ENCODE data around the gene PPL.
"Not testable (repeated sequence)": the region's sequence is repeated elsewhere in the genome, so short reads cannot be mapped to it uniquely, and the experiment has no call there.

PPL gene

GRCh38 chr16:4931381-4931780 is 5.6 kb downstream of the PPL start:
- H3K4me1 Mint-ChIP-seq (ENCODE audit: low read depth), result no peaks in the 10 kb centered on the region
- H3K27ac Mint-ChIP-seq, result no peak overlapping the region
- H3K4me3 Mint-ChIP-seq, result no peak overlapping the region
- peaks cover 6% of the 10 kb centered on the region for H3K36me3 Mint-ChIP-seq (ENCODE audit: low read depth)
- peaks cover 6% of the 10 kb centered on the region for H3K9me3 Mint-ChIP-seq
- H3K27me3 Mint-ChIP-seq, result peaks cover 7% of the 10 kb centered on the region

DNA sequence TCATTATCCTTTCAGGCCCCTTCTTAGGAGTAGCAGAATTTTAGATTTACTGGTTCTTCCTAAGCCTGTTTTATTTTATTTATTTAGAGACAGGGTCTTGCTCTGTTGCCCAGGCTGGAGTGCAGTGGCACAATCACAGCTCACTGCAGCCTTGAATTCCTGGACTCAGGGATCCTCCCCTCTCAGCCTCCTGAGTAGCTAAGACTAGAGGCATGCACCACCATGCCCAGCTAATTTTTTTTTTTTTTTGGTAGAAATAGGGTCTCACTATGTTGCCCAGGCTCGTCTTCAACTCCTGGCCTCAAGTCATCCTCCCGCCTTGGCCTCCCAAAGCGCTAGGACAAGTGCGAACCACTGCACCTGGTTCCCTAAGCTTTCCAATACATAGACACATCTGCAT is 7.3 kb downstream of the PPL start:
- H3K27me3 Mint-ChIP-seq; H3K9me3 Mint-ChIP-seq; H3K27ac Mint-ChIP-seq; H3K4me1 Mint-ChIP-seq (ENCODE audit: low read depth); H3K4me3 Mint-ChIP-seq; H3K36me3 Mint-ChIP-seq (ENCODE audit: low read depth): not testable (repeated sequence)

DNA sequence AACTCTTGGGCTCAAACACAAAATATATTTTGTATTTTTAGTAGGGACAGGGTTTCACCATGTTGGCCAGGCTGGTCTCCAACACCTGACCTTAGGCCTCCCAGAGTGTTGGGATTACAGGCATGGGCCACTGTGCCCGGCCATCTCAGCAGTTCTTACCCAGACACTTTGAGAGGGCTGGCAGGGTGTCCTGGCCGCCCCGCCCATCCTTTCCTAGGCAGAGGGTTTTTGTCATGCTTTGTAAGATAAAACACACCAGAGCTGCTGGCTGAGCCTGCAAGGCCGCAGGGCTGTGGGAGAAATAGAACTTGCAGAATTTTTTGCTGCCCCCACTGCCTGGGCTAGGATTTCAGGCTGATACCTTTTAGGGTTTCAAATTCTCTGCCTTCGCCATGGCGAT is 8.7 kb downstream of the PPL start:
- no peak overlapping the region for H3K27ac Mint-ChIP-seq
- no peaks in the 10 kb centered on the region for H3K4me1 Mint-ChIP-seq (ENCODE audit: low read depth)
- H3K27me3 Mint-ChIP-seq, result no peaks in the 10 kb centered on the region
- peaks cover 6% of the 10 kb centered on the region for H3K36me3 Mint-ChIP-seq (ENCODE audit: low read depth)
- no peak overlapping the region for H3K4me3 Mint-ChIP-seq
- peaks cover 6% of the 10 kb centered on the region for H3K9me3 Mint-ChIP-seq

DNA sequence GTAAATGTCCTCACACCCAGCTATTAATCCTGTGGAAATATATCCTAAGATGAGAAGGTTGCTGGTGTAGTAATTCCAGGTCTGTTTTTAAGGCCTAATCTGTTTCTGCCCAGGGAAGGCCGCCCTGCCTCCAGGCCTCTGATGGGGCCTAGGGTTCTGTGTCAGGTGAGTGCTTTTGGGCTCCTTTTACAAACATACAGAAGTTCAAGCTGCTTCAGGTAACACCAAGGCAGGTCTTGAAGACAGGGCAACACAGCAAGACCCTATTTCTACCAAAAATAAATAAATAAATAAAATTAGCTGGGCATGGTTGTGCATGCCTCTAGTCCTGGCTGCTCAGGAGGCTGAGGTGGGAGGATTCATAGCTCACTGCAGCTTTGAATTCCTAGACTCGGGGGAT is 9.3 kb downstream of the PPL start:
- Mint-ChIP-seq H3K27ac (no peak overlapping the region), H3K27me3 (no peaks in the 10 kb centered on the region), H3K4me3 (no peak overlapping the region), H3K36me3 (ENCODE audit: low read depth) (peaks cover 6% of the 10 kb centered on the region), H3K4me1 (ENCODE audit: low read depth) (no peaks in the 10 kb centered on the region), H3K9me3 (peaks cover 6% of the 10 kb centered on the region)

DNA sequence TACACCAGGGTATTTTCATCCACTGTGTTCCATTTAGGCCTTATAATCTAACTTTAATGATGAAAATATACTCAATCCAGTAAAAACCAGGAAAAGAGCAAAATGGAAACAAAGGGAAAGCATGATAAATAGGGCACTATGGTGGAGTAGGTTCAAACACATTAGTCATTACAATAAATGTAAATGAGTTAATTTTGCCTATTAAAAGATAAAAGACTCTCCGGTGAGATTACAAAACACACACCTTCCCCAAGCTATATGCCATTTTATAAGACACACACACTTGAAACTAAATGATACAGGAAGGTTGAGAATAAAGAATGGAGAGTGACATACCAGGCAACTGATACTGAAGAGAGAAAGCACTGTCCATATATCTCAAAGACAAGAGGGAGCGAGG is 10.0 kb downstream of the PPL start:
- no peaks in the 10 kb centered on the region for H3K27me3 Mint-ChIP-seq
- no peaks in the 10 kb centered on the region for H3K4me1 Mint-ChIP-seq (ENCODE audit: low read depth)
- H3K27ac Mint-ChIP-seq, result no peak overlapping the region
- H3K9me3 Mint-ChIP-seq, result peaks cover 6% of the 10 kb centered on the region
- H3K36me3 Mint-ChIP-seq (ENCODE audit: low read depth), result peaks cover 6% of the 10 kb centered on the region
- no peak overlapping the region for H3K4me3 Mint-ChIP-seq

GRCh38 chr16:4925791-4926190 is 11.2 kb downstream of the PPL start:
- Mint-ChIP-seq H3K4me3 (no peak overlapping the region), H3K36me3 (ENCODE audit: low read depth) (peaks cover 6% of the 10 kb centered on the region), H3K4me1 (ENCODE audit: low read depth) (no peaks in the 10 kb centered on the region)

GRCh38 chr16:4925293-4925607 is 11.7 kb downstream of the PPL start:
- no peak overlapping the region for H3K4me3 Mint-ChIP-seq
- H3K27ac Mint-ChIP-seq, result no peak overlapping the region
- H3K4me1 Mint-ChIP-seq (ENCODE audit: low read depth), result no peaks in the 10 kb centered on the region
- H3K36me3 Mint-ChIP-seq (ENCODE audit: low read depth), result peaks cover 6% of the 10 kb centered on the region
- no peaks in the 10 kb centered on the region for H3K27me3 Mint-ChIP-seq
- peaks cover 6% of the 10 kb centered on the region for H3K9me3 Mint-ChIP-seq

More at GRCh38 chr16:4925791-4926190, 11.2 kb downstream of the PPL start:
- Mint-ChIP-seq H3K27me3 (no peaks in the 10 kb centered on the region), H3K27ac (no peak overlapping the region), H3K9me3 (peaks cover 6% of the 10 kb centered on the region)

GRCh38 chr16:4924593-4925292 is 12.2 kb downstream of the PPL start:
- peaks cover 6% of the 10 kb centered on the region for H3K9me3 Mint-ChIP-seq
- no peaks in the 10 kb centered on the region for H3K4me1 Mint-ChIP-seq (ENCODE audit: low read depth)
- no peaks in the 10 kb centered on the region for H3K27me3 Mint-ChIP-seq
- H3K4me3 Mint-ChIP-seq, result no peak overlapping the region
- no peak overlapping the region for H3K27ac Mint-ChIP-seq
- H3K36me3 Mint-ChIP-seq (ENCODE audit: low read depth), result peaks cover 6% of the 10 kb centered on the region

DNA sequence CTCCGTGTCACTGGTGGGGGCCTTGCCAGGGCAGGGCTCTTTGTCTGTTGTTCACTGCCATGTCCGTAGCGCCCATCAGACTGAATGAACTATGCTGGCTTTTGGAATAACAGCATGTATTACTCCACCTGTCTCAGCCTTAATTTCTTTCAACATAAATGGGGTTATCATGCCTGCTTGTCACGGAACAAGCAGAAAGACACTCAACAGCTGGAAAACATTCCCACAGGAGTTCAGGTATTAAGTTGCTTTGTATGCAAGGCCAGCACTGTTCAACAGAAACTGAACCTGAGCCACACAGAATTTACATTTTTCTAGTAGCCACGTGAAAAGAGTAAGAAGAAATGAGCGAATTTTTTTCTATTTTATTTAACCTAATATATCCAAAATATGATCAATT is 13.1 kb downstream of the PPL start:
- Mint-ChIP-seq H3K9me3 (peaks cover 6% of the 10 kb centered on the region), H3K27me3 (no peaks in the 10 kb centered on the region), H3K4me3 (no peak overlapping the region), H3K27ac (no peak overlapping the region), H3K4me1 (ENCODE audit: low read depth) (no peaks in the 10 kb centered on the region), H3K36me3 (ENCODE audit: low read depth) (peaks cover 6% of the 10 kb centered on the region)

DNA sequence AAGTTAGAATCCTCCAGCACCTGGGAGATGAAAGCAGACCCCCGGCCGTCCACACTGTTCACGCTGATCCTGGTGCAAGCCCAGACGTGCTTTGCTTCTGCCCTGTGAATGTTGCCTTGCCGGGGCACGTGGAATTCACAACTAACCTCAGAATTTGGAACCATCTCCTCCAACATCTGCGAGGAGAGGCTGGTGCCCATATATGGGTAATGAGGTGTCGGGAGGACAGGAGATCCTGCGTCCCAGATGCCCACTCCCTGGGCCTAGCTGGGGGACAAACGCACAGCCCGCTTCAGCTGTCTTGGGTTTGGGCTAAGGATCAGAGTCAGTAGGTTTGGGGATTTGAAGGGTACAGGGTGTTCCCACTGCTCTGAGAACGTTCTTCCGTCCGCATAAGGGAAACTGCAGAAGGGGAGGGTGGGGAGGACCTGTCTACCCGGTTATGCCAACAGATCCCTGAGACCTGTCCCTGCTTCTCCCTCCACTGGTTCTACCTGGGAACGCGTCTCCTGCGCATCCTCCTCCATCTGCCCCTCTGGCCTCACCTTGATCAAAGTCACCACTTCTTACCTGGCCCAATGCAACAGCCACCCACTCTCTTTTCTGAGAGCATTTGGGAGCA is 14.1 kb downstream of the PPL start:
- Mint-ChIP-seq H3K4me3 (no peak overlapping the region), H3K27me3 (no peaks in the 10 kb centered on the region), H3K9me3 (peaks cover 6% of the 10 kb centered on the region), H3K36me3 (ENCODE audit: low read depth) (peaks cover 6% of the 10 kb centered on the region), H3K27ac (no peak overlapping the region), H3K4me1 (ENCODE audit: low read depth) (no peaks in the 10 kb centered on the region)

DNA sequence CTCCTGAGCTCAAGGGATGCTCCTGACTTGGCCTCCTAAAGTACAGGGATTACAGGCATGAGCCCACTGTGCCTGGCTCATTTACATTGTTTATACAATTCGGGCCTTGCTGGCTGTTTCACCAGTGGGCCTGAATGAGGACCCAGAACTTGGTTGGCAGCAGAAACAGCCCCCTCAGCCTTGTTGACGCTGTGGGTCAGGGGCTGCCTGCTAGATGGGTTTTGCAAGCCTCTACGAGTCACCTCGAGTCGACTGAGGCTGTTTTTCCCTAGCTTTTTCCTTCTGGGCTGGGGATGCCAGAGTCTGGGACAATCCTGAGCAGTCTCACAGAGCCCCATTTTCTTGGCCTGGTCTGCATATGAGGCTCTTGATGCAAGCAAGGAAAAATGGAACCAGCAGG is 16.1 kb downstream of the PPL start:
- no peaks in the 10 kb centered on the region for H3K4me1 Mint-ChIP-seq (ENCODE audit: low read depth)
- no peaks in the 10 kb centered on the region for H3K36me3 Mint-ChIP-seq (ENCODE audit: low read depth)
- H3K9me3 Mint-ChIP-seq, result no peaks in the 10 kb centered on the region
- no peak overlapping the region for H3K4me3 Mint-ChIP-seq
- H3K27ac Mint-ChIP-seq, result no peak overlapping the region
- no peaks in the 10 kb centered on the region for H3K27me3 Mint-ChIP-seq

DNA sequence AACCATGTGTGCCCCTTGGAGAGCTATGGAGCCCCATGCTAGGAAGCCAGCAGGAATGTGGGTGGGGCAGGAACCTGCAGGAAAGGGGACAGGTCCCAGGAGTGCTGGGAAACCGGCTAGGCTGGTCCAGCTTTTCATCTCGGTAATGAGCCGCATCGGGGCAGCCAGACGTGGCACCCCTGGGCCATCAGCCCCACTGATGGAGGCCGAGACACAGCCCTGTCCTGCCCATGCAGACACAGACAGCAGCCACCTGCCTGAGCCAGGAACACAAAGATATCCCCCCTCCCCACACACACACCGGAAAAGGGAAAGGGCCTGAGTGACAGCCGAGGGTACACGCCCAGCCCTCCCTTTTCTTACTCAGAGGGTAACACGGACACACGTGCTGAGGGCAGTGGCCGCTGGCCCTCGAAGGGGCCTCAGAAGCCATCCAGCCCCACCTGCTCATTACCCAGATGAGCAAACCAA is 18.1 kb downstream of the PPL start:
- H3K27ac Mint-ChIP-seq, result no peak overlapping the region
- no peaks in the 10 kb centered on the region for H3K4me1 Mint-ChIP-seq (ENCODE audit: low read depth)
- no peak overlapping the region for H3K4me3 Mint-ChIP-seq
- H3K27me3 Mint-ChIP-seq, result no peaks in the 10 kb centered on the region
- H3K36me3 Mint-ChIP-seq (ENCODE audit: low read depth), result no peaks in the 10 kb centered on the region
- H3K9me3 Mint-ChIP-seq, result no peaks in the 10 kb centered on the region

DNA sequence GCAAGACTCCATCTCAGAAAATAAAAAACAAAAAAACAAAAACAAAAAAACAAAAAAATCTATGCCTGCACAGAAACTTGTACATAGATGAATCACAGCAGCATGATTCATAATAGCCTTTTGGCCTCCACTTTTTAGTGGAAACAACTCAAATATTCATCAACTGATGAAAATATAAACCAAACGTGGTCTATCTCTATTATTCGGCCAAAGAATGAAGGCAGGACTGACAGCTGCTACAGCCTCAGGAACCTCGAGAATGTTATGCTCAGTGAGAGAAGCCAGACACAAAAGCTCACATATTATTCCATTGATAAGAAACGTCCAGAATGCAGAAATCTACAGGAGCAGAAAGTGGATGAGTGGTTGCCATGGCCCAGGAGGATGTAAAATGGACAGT is 19.8 kb downstream of the PPL start:
- no peaks in the 10 kb centered on the region for H3K4me1 Mint-ChIP-seq (ENCODE audit: low read depth)
- H3K9me3 Mint-ChIP-seq, result no peaks in the 10 kb centered on the region
- no peak overlapping the region for H3K4me3 Mint-ChIP-seq
- H3K27me3 Mint-ChIP-seq, result no peaks in the 10 kb centered on the region
- no peaks in the 10 kb centered on the region for H3K36me3 Mint-ChIP-seq (ENCODE audit: low read depth)
- no peak overlapping the region for H3K27ac Mint-ChIP-seq

DNA sequence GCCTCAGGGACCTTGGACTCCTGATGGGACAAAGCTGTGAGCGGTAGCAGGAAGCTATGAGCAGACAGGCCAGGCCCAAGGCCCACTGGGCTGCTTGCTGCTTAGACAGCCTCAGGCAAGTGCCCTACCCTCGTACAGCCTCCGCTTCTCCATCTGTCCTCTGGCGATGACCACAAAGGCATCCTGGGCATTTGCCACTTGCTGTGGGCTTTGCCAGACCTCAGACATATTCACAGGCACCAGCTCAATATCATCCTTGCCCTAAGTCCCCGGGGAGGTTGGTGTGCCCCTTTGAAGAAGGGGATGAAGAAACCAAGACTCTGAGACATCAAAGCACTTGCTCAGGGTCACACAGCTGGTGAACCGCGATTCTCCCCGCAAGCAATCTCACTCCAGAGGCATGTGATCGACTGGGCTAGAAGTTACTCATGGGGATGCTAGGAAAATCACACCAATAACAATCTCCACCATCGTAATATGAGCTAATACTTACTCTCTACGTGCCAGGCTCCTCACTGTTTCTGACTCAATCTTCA is 21.7 kb downstream of the PPL start:
- Mint-ChIP-seq H3K36me3 (ENCODE audit: low read depth) (no peaks in the 10 kb centered on the region), H3K27ac (no peak overlapping the region), H3K9me3 (no peaks in the 10 kb centered on the region), H3K4me3 (no peak overlapping the region), H3K27me3 (no peaks in the 10 kb centered on the region), H3K4me1 (ENCODE audit: low read depth) (no peaks in the 10 kb centered on the region)

GRCh38 chr16:4914528-4915225 is 22.3 kb downstream of the PPL start:
- Mint-ChIP-seq H3K9me3 (no peaks in the 10 kb centered on the region), H3K36me3 (ENCODE audit: low read depth) (no peaks in the 10 kb centered on the region), H3K27ac (no peak overlapping the region), H3K4me1 (ENCODE audit: low read depth) (no peaks in the 10 kb centered on the region), H3K4me3 (no peak overlapping the region), H3K27me3 (no peaks in the 10 kb centered on the region)

Data from stimulated activated naive CD8-positive, alpha-beta T cell treated with anti-CD3 and anti-CD28 coated beads, Interleukin-15, Interleukin-2, amounts not matched to agents 100 ng/mL and 50 ng/mL, for 24 hours (primary cell).